ENCODE data around the gene ACO2.
"Not testable (repeated sequence)": the region's sequence is repeated elsewhere in the genome, so short reads cannot be mapped to it uniquely, and the experiment has no call there.

The ACO2 gene

GRCh38 chr22:41448189-41448808, 20.6 kb upstream of the ACO2 start:
- peak; percentile 98 for DNase-seq (ENCODE audit: low spot score)

GRCh38 chr22:41458161-41458728, 10.7 kb upstream of the ACO2 start:
- no peak for DNase-seq (ENCODE audit: low spot score)

DNA sequence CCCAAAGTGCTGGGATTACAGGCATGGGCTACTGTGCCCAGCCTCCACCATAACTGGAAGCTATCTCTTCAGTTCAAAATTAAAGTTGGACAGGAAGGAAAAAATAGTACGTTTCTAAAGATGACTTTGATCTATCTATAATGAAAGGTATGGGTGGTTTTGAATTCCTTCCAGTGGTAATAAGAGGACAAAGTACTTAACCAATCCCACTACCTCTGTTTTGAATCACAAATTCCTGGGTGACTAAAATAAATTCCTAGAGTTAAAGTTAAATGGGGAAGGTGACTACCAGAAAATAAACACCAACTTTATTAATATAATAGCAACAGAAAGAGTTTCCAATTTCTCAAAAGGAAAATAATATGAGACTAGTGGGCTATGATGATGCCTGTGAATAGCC, 9.5 kb upstream of the ACO2 start:
- no peak for DNase-seq (ENCODE audit: low spot score)

GRCh38 chr22:41460071-41460470, 8.8 kb upstream of the ACO2 start:
- DNase-seq (ENCODE audit: low spot score): not testable (repeated sequence)

- no peak for DNase-seq (ENCODE audit: low spot score)
These were observed 7.0 kb upstream of the ACO2 start for GRCh38 chr22:41461901-41462300.

GRCh38 chr22:41469218-41469851, 418 bp downstream of the ACO2 start:
- DNase-seq (ENCODE audit: low spot score): peak; percentile 47

GRCh38 chr22:41470886-41471285, 2.0 kb downstream of the ACO2 start:
- DNase-seq (ENCODE audit: low spot score): no peak

GRCh38 chr22:41471568-41471967, 2.7 kb downstream of the ACO2 start:
- DNase-seq (ENCODE audit: low spot score): no peak

DNA sequence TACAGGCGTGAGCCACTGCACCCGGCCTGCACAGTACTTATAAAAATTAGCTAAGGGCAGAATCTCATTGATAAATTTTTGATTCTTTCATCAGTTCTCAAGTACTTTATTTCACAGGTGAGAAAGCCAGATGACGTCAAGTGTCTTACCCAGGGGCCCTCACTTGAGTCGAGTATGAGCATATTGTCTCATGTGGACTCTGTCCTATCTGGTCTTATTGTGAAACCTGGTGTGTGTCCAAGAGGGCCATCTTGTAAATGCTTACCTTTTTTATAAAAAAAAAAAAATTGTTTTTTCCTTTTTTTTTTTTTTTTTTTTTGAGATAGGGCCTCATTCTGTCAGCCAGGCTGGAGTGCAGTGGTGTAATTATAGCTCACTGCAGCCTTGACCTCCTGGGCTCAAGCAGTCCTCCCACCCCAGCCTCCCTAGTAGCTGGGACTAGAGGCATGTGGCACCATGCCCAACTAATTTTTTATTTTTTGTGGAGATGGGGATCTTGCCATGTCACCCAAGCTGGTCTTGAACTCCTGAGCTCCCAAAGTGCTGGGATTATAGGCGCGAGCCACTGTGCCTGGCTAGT, 6.0 kb downstream of the ACO2 start:
- no peak for DNase-seq (ENCODE audit: low spot score)

DNA sequence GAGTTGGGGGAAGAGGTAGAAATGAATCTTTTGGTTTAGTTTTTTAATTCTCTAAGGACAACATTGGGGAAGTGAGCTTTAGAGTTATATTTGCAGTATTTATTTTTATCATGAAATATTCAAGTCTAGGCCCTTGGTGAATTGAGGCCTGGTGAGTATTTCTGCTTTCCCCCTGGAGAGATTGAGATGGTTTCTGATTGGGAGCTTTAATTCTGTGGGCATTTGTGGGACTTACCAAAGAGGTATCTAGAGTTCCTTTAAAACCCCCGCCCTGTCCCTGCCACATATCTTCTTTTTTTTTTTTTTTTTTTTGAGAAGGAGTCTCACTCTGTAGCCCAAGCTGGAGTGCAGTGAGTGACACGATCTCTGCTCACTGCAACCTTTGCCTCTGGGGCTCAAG, 9.6 kb downstream of the ACO2 start:
- DNase-seq (ENCODE audit: low spot score): no peak

DNA sequence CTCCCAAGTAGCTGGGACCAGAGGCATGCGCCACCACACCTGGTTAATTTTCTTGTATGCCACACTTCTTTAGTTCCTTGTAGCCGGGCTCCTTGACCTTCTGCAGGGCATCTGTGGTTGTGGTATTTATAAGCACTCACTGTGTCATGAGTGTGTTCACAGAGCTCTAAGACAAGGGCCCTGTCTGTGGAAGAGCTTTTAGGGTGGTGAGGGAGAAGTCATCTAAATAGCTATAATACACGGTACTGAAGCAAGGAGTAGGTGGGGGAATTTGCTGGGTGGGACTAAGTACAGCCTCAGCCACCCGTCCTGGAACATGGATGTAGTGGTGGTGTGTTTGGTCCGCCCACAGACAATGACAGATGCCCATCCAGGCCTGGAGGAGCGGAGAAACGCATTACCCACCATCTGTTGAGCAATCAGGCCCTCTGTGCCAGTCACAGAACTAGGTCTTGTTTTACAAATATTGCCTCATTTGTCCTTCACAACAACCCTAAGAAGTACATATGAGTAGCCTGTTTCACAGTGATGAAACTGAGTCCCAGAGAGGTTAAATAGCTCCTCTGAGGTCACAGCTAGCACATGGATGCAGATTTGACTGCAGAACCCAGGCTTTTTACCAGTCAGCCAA, 10.1 kb downstream of the ACO2 start:
- no peak for DNase-seq (ENCODE audit: low spot score)

DNA sequence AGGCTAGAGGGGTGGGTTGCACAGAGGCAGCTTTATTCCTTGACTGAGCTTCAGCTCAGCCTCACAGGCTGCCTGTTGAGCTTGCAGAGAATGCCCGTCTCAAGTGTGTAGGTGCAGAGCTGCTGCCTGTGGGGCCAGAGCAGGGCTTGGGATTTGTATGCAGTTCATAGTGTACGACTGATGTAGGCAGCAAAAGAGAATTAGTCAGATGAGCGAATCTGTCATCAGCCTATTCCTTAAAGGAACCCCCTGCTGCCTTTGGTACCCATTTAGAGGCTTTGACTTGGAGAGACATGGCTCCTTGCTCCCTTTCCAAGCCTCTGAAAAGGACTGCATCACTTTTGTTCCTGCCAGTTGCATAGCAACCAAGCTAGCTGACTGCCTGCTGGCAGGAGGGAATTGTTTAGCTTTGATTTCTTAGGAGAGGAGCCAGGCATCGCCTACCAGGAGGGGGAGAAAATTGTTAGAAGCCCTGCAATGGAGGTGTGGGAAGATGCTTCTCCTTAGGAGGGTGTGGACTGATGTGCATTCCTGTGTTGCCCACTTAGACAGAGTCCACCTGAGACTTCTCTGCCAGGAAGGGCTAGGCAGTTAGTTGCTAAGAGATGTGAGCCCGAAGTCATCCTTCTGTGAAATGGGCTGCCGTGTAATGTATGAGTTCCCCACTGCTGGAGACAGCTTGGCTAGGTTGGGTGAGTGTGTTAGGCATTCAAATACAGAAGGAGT, 10.9 kb downstream of the ACO2 start:
- no peak for DNase-seq (ENCODE audit: low spot score)

DNA sequence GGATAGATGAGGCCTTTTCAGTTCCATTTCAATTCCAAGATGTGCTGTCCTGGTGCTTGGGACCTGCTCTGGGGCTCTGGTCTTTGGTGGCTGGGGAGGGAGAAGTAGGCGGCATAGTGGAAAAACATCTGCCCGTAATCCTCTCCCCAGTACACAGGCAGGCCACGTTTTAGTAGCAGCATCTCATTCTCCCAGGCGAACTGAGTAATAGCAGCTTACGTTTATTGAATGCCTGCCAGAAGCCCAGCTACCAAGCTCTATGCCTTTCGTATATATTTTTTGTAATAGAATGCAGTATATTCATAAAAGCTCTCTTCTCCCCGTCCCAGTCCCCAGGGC, 11.4 kb downstream of the ACO2 start:
- DNase-seq (ENCODE audit: low spot score): no peak

GRCh38 chr22:41481131-41481830, 12.4 kb downstream of the ACO2 start:
- DNase-seq (ENCODE audit: low spot score): no peak

- DNase-seq (ENCODE audit: low spot score): no peak
These were observed 13.0 kb downstream of the ACO2 start for GRCh38 chr22:41481925-41482318.

DNA sequence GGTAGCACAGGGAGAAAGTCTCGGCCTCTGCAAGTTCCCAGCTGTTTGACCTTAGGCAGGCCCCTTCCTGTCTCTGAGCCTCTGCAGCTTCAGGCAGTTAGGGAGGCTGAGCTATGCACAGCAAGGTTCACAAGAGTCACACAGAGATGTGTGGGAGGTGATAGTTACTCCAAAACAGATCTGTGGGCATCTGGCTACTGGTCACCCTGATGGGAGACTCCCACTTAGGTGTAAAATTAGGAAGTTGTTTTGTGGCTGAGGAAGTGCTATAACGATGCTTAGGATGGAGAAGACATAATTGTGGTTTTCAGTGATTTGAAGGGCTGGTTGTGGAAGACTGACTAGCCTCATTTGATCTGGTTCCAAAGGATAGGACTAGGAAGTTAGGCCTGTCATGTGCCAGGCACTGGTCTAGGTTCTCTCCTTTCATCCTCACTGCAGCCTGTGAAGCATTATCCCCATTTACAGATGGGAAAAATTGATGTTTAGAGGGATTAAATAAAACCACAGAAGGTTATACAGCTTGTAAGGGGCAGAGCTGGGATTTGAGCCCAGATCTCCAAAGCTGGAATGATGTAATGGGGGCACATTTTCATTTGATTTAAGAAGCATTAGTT, 13.5 kb downstream of the ACO2 start:
- no peak for DNase-seq (ENCODE audit: low spot score)

GRCh38 chr22:41485033-41485432, 16.1 kb downstream of the ACO2 start:
- no peak for DNase-seq (ENCODE audit: low spot score)

- DNase-seq (ENCODE audit: low spot score): no peak
These were observed 18.4 kb downstream of the ACO2 start for GRCh38 chr22:41487037-41487935.

DNA sequence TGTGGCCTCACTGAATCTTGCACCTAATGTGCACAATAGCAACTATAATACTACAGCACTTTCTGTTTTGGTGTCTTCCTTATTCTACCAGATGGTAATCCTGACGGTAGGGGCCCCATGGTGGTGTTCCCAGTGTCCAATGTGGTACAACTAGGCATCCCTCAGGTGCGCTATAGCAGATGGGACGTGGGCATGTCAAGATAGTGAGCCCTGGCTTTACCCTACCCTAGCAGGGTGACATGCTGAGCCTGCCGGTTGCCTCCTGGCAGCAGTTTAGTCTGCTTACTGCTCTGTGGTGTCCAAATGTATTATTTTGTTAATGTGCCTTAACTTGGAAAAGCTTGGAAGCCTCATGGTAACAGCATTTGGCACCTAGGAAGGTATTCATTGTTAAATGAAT, 19.2 kb downstream of the ACO2 start:
- no peak for DNase-seq (ENCODE audit: low spot score)
